Measurements from ENCODE around the gene SPHK2. TPM values are rescaled to one million over a fixed set of nuclear protein-coding genes. Genes with fewer than 3 reads are reported as not detected.

SPHK2 gene
- total and polyA plus RNA-seq, 11 donors: 5.6 to 13.1 (median 9.5) TPM

- TF ChIP-seq POLR2A (IDR thresholded peaks at IDR 0.05): no peak
- TF ChIP-seq, protein P1, sequence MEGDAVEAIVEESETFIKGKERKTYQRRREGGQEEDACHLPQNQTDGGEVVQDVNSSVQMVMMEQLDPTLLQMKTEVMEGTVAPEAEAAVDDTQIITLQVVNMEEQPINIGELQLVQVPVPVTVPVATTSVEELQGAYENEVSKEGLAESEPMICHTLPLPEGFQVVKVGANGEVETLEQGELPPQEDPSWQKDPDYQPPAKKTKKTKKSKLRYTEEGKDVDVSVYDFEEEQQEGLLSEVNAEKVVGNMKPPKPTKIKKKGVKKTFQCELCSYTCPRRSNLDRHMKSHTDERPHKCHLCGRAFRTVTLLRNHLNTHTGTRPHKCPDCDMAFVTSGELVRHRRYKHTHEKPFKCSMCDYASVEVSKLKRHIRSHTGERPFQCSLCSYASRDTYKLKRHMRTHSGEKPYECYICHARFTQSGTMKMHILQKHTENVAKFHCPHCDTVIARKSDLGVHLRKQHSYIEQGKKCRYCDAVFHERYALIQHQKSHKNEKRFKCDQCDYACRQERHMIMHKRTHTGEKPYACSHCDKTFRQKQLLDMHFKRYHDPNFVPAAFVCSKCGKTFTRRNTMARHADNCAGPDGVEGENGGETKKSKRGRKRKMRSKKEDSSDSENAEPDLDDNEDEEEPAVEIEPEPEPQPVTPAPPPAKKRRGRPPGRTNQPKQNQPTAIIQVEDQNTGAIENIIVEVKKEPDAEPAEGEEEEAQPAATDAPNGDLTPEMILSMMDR (IDR thresholded peaks at IDR 0.05): no peak
- intact Hi-C loops (cut with DNase I): loop anchor here (10.0 kb wide), 6 partner anchors 52 to 172 kb away; partner anchors contain the start of gene HSD17B14 (in 4 of the 10)
- 76 to 83% (median 79%) methylated on average over 21 to 25 of the region's 25 CpGs for WGBS, 4 donors
- H3K36me3 ChIP-seq: no peaks in the 10 kb centered on the region
- H3K27ac ChIP-seq: no peak within 1 kb of the TSS
- no peak for ATAC-seq
- H3K9me3 ChIP-seq: no peaks in the 10 kb centered on the region
- no peak within 1 kb of the TSS for H3K4me3 ChIP-seq
- DNase-seq: no peak
- no peaks in the 10 kb centered on the region for H3K27me3 ChIP-seq
- peaks cover 0 to 12% (median 7%) of the 10 kb centered on the region in 12 donors for H3K4me1 ChIP-seq
These were observed 53.7 kb downstream of the SPHK2 start, which contains the start of gene NTN5 for GRCh38 chr19:48672994-48673393. TSS of gene NTN5 (minus strand) at chr19:48673017. CDS start at chr19:48670986, 2,031 bp downstream.

DNA sequence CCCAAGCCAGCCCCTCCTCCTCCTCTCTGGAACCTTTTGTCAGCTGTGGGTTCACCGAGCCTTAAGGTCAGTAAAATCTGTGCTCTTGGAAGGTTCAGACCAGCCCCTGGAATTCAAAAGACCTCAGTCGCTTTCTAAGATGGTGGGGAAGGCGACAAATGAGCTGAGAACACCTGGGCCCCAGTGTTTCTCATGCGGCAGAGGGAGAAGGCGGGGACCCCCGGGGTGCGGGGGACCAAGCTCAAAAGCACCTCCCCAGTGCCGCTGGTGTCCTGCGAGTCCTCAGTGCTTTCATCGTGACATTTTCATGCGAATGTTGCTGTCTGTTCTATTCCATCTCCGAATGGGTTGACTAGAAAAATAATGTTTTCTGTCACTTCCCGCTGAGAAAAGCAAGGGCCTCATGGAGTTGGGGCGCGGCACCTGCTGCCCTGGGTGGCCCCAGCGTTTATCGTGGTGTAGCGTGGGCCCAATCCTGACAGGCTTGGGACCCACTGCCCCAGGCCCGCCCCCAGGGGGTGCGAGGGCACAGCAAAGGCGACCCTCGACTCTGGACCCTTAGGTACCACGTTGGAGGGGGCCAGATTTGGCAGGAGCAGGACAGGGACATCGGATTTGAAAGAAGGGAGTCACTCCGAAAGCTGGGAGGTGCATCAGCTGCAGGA, 54.3 kb downstream of the SPHK2 start:
- no peaks in the 10 kb centered on the region for H3K27me3 ChIP-seq
- intact Hi-C loops (cut with DNase I): loop anchor here (2.0 to 10.0 kb wide), 7 partner anchors 51 to 171 kb away; partner anchors contain the start of gene HSD17B14 (in 4 of the 10)
- no peak overlapping the region for H3K27ac ChIP-seq
- ATAC-seq (no peak), DNase-seq (no peak)
- no peak for TF ChIP-seq POLR2A (IDR thresholded peaks at IDR 0.05)
- TF ChIP-seq, protein P1 (IDR thresholded peaks at IDR 0.05): no peak
- 79 to 82% (median 79%) methylated on average over 24 to 25 of the region's 25 CpGs for WGBS, 4 donors
- H3K4me3 ChIP-seq: no peak overlapping the region
- no peaks in the 10 kb centered on the region for H3K36me3 ChIP-seq
- H3K9me3 ChIP-seq: no peaks in the 10 kb centered on the region
- peaks cover 0 to 12% (median 7%) of the 10 kb centered on the region in 12 donors for H3K4me1 ChIP-seq

DNA sequence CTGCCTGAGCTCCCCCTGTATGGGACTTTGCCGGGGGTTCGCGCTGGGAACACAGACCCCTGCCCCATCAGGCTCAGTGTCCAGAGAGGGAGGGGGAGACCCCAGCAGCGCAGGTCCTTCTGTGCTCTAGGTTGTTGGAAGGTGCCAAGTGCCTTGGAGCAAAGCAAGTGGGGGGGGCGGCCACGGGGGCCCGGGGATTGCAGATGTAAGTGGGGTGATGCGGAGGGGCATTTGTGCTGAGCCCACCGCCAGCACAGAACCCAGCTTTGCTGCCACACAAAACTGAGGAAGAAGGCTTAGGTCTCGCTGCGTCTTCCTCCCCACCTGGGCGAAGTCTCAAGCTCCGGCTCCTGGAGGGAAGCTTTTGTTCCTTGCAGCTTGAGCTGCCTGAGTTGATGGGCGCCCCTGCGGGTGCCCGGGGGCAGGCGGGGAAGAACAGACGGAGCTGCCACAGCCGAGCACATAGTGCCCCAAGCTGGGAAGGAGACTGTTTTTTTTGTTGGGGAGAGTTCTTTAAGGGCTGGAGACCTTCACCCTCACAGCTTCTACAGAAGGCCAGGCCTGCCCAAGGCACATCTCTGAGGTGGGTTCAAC, 55.0 kb downstream of the SPHK2 start:
- no peak for TF ChIP-seq POLR2A (IDR thresholded peaks at IDR 0.05)
- TF ChIP-seq, protein P1 (IDR thresholded peaks at IDR 0.05): no peak
- intact Hi-C loops (cut with DNase I): loop anchor here (2.0 to 10.0 kb wide), 7 partner anchors 50 to 170 kb away; partner anchors contain the start of gene HSD17B14 (in 4 of the 10)
- Histone ChIP-seq H3K36me3 (no peaks in the 10 kb centered on the region), H3K4me1 (peaks cover 0 to 12% (median 7%) of the 10 kb centered on the region in 12 donors), H3K9me3 (no peaks in the 10 kb centered on the region), H3K27me3 (no peaks in the 10 kb centered on the region), H3K4me3 (no peak overlapping the region), H3K27ac (no peak overlapping the region)
- WGBS, 4 donors: 86 to 92% (median 90%) methylated on average over 13 to 19 of the region's 19 CpGs
- no peak for DNase-seq
- no peak for ATAC-seq
